Measurements from ENCODE around the gene GPC3. TPM values are rescaled to one million over a fixed set of nuclear protein-coding genes. Genes with fewer than 3 reads are reported as not detected.

Gene GPC3
- total RNA-seq, 1 experiment from 2014 or later = 5.7 TPM

DNA sequence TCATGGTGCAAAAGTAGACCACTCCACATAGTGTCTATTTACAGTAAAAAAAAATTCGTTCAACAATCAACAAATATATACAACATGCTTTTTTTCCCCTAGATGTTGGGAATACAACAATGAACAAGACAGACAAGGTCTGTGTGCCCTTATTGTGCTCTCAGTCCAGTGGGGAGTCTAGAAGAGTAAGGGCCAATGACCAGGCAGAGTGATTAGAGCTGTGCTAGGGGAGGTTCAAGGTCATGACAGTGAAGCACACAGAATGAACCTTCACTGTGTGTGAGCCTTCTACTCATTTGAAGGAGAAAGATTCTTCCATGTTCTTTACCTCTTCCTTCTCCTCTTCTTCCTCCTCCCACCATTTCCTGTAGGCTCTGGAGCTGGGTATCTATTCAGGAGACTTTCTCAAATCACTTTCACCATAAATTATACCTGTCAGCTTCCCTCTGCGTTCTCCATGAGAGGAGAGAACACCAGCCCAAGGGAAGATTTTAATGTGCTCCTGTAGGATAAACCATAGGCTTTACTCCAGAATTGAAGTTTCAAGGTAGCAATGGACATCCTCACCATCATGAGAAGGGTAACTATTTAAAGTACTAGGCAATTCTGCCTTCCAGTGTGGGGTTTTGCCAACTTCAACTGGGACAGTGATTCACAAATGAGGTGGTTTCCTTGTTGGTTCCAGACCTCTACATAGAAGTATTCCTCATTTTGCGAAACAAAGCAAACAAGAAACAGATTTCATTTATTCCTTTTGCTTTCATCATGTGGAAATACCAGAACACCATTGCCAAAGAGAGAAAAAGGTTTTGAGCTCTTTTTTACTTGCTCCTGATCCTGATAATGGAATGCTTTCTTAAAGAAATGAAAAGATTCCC is 323.2 kb downstream of the GPC3 start:
- Histone ChIP-seq H3K4me3 (no peak overlapping the region), H3K27ac (no peak overlapping the region), H3K4me1 (replicated peaks) (peaks cover under 1% of the 10 kb centered on the region; the same call in 1 of the 2 replicates), H3K9me3 (replicated peaks) (no peaks in the 10 kb centered on the region), H3K36me3 (no peaks in the 10 kb centered on the region), H3K27me3 (replicated peaks) (no peaks in the 10 kb centered on the region)
- DNase-seq (ENCODE audit: low read depth in 1 of 2, low spot score in 2 of 2) = no peak

DNA sequence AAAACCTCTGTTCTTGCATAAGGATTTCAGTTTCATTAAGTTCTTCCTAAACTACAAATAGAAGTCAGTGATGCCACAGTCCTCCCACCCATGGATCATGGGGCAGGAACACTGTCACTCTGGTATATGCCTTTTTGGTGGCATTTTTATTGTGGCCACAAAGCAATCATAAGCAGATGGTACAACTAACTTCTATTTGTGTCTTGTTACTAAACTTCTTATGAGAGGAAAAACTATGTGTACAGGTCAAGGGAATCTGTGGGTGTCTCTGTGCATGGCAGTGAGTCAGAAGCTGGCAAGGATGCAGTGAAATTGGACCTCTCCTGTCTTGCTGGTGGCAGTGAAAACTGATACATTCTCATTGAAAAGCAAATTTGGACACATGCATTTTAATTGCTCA is 325.1 kb downstream of the GPC3 start:
- no peak overlapping the region for H3K27ac ChIP-seq
- no peaks in the 10 kb centered on the region for H3K9me3 ChIP-seq (replicated peaks)
- no peak for DNase-seq (ENCODE audit: low read depth in 1 of 2, low spot score in 2 of 2)

DNA sequence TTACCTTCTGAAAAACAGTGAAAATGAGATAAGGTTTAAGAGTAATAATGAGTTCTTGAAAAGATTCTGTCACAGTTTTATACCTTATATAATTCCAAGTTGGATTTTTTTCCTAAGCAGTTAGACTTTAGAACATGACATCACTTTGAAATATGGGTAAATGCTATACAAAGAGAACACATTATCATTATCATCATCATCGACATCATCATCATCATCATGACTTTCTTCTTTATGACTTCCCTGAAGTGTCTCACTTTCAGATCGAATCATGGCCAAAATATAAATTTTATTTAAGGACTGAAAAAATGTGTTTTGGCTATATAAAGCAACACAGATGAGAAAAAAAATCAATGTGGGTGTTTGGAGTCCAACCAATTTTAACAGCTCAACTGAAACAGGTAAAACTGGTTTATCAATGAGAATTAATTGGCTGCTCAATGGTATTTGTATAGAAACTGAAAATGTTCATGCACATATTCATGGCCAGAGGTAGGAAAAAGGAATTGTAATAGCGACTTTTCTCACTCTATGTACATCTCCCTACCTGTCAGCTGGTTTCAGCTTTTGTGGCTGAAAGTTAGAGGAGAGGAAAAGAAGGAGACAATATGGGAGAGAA is 327.0 kb downstream of the GPC3 start:
- H3K27me3 ChIP-seq (replicated peaks) = no peaks in the 10 kb centered on the region
- H3K4me3 ChIP-seq = no peak overlapping the region
- no peak for DNase-seq (ENCODE audit: low read depth in 1 of 2, low spot score in 2 of 2)
- H3K9me3 ChIP-seq (replicated peaks) = no peaks in the 10 kb centered on the region
- H3K36me3 ChIP-seq = no peaks in the 10 kb centered on the region
- peaks cover 26% of the 10 kb centered on the region for H3K4me1 ChIP-seq (replicated peaks)
- no peak overlapping the region for H3K27ac ChIP-seq

More for the DNA sequence above, 325.1 kb downstream of the GPC3 start:
- Histone ChIP-seq H3K4me3 (no peak overlapping the region), H3K27me3 (replicated peaks) (no peaks in the 10 kb centered on the region), H3K36me3 (no peaks in the 10 kb centered on the region), H3K4me1 (replicated peaks) (peaks cover 19% of the 10 kb centered on the region)

- H3K4me1 ChIP-seq (replicated peaks) = peaks cover 26% of the 10 kb centered on the region
- H3K9me3 ChIP-seq (replicated peaks) = no peaks in the 10 kb centered on the region
- DNase-seq (ENCODE audit: low read depth in 1 of 2, low spot score in 2 of 2) = peak in 1 of 2 experiments; percentile 31
- H3K27ac ChIP-seq = peak overlapping the region; percentile 12; the same call in 1 of the 2 replicates
- no peak overlapping the region for H3K4me3 ChIP-seq
- H3K27me3 ChIP-seq (replicated peaks) = no peaks in the 10 kb centered on the region
- no peaks in the 10 kb centered on the region for H3K36me3 ChIP-seq
Measured at GRCh38 chrX:133655275-133656265, 329.8 kb downstream of the GPC3 start.

GRCh38 chrX:133654811-133655210 is 330.6 kb downstream of the GPC3 start:
- Histone ChIP-seq H3K27me3 (replicated peaks) (no peaks in the 10 kb centered on the region), H3K27ac (peak overlapping the region; percentile 12; the same call in 1 of the 2 replicates), H3K36me3 (no peaks in the 10 kb centered on the region), H3K4me1 (replicated peaks) (peaks cover 26% of the 10 kb centered on the region), H3K4me3 (no peak overlapping the region), H3K9me3 (replicated peaks) (no peaks in the 10 kb centered on the region)
- no peak for DNase-seq (ENCODE audit: low read depth in 1 of 2, low spot score in 2 of 2)

DNA sequence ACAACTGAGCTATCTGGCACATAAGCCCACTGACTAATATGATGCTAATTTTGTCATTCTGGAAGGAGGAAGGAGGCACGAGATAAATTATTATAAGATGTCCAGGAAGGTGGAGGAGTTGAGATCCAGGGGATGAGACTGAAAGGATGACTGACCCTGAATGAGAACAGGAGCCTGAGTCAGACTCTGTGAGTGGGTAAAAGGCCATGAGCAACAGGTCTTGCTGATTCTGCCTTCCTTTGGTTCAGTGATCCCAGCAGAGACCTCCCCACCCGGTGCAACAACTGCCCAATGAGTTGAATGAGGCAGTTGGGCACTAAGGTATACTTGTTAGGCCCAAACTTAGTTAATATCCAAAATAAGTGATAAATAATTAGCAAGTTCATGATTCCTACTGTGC is 332.0 kb downstream of the GPC3 start:
- Histone ChIP-seq H3K4me1 (replicated peaks) (peaks cover 26% of the 10 kb centered on the region), H3K9me3 (replicated peaks) (no peaks in the 10 kb centered on the region), H3K27ac (no peak overlapping the region), H3K27me3 (replicated peaks) (no peaks in the 10 kb centered on the region), H3K36me3 (no peaks in the 10 kb centered on the region), H3K4me3 (no peak overlapping the region)
- no peak for DNase-seq (ENCODE audit: low read depth in 1 of 2, low spot score in 2 of 2)

- H3K27me3 ChIP-seq (replicated peaks) = no peaks in the 10 kb centered on the region
- H3K9me3 ChIP-seq (replicated peaks) = no peaks in the 10 kb centered on the region
- H3K27ac ChIP-seq = no peak overlapping the region
- no peak for DNase-seq (ENCODE audit: low read depth in 1 of 2, low spot score in 2 of 2)
- no peak overlapping the region for H3K4me3 ChIP-seq
- H3K36me3 ChIP-seq = no peaks in the 10 kb centered on the region
- peaks cover 26% of the 10 kb centered on the region for H3K4me1 ChIP-seq (replicated peaks)
Measured at GRCh38 chrX:133652185-133652584, 333.2 kb downstream of the GPC3 start.

GRCh38 chrX:133650239-133650638 is 335.2 kb downstream of the GPC3 start:
- DNase-seq (ENCODE audit: low read depth in 1 of 2, low spot score in 2 of 2) = no peak
- H3K4me1 ChIP-seq (replicated peaks) = peaks cover 6% of the 10 kb centered on the region
- H3K36me3 ChIP-seq = no peaks in the 10 kb centered on the region
- H3K27me3 ChIP-seq (replicated peaks) = no peaks in the 10 kb centered on the region
- no peak overlapping the region for H3K27ac ChIP-seq
- H3K4me3 ChIP-seq = no peak overlapping the region
- no peaks in the 10 kb centered on the region for H3K9me3 ChIP-seq (replicated peaks)

GRCh38 chrX:133649651-133650050 is 335.7 kb downstream of the GPC3 start:
- no peaks in the 10 kb centered on the region for H3K9me3 ChIP-seq (replicated peaks)
- no peak overlapping the region for H3K4me3 ChIP-seq
- H3K36me3 ChIP-seq = no peaks in the 10 kb centered on the region
- 0 out of 2 replicates have a peak, but pooled peaks cover under 1% of the 10 kb centered on the region for H3K4me1 ChIP-seq (replicated peaks)
- H3K27me3 ChIP-seq (replicated peaks) = no peaks in the 10 kb centered on the region
- no peak for DNase-seq (ENCODE audit: low read depth in 1 of 2, low spot score in 2 of 2)
- no peak overlapping the region for H3K27ac ChIP-seq

DNA sequence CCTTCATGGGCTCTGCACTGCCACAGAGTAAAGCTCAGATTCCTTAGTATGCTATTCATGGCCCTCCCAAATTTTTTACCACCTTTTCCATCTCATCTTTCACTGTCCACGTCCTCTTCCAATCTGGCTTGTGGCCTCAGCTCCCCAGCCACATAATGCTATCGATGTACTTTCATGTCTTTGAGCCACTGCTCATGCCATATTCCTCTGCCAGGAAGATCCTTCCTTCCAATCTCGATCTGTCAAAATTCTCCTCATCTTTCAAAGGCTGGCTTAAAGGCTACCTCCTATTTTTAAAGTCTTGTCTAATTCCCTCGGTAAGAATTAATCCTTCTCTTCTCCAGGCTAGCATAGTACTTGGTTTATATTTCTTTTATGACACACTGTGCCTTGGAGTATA is 336.8 kb downstream of the GPC3 start:
- no peaks in the 10 kb centered on the region for H3K27me3 ChIP-seq (replicated peaks)
- no peaks in the 10 kb centered on the region for H3K36me3 ChIP-seq
- DNase-seq (ENCODE audit: low read depth in 1 of 2, low spot score in 2 of 2) = no peak
- no peaks in the 10 kb centered on the region for H3K9me3 ChIP-seq (replicated peaks)
- H3K4me1 ChIP-seq (replicated peaks) = no peaks in the 10 kb centered on the region
- no peak overlapping the region for H3K27ac ChIP-seq
- no peak overlapping the region for H3K4me3 ChIP-seq

DNA sequence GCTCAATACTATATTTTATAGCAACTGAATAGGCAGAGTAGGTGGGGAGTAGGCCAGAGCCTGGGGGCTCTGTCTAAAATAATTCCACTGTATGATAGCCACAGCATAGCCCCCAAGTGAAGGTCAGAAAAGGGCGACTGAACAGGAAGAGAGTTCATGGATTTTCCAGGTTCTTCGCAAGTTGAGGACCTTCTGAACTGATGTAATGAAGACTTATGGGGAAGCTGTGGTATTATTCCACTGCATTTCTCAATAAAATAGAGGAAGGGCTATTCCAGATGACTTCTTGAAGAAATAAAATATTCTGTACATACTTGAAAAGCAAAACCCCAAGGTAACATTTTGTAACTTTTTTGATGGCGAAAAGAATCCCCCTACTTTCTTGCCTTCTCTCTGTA is 338.7 kb downstream of the GPC3 start:
- H3K4me1 ChIP-seq (replicated peaks) = no peaks in the 10 kb centered on the region
- DNase-seq (ENCODE audit: low read depth in 1 of 2, low spot score in 2 of 2) = no peak
- no peaks in the 10 kb centered on the region for H3K36me3 ChIP-seq
- H3K4me3 ChIP-seq = no peak overlapping the region
- no peak overlapping the region for H3K27ac ChIP-seq
- H3K27me3 ChIP-seq (replicated peaks) = no peaks in the 10 kb centered on the region
- H3K9me3 ChIP-seq (replicated peaks) = no peaks in the 10 kb centered on the region

DNA sequence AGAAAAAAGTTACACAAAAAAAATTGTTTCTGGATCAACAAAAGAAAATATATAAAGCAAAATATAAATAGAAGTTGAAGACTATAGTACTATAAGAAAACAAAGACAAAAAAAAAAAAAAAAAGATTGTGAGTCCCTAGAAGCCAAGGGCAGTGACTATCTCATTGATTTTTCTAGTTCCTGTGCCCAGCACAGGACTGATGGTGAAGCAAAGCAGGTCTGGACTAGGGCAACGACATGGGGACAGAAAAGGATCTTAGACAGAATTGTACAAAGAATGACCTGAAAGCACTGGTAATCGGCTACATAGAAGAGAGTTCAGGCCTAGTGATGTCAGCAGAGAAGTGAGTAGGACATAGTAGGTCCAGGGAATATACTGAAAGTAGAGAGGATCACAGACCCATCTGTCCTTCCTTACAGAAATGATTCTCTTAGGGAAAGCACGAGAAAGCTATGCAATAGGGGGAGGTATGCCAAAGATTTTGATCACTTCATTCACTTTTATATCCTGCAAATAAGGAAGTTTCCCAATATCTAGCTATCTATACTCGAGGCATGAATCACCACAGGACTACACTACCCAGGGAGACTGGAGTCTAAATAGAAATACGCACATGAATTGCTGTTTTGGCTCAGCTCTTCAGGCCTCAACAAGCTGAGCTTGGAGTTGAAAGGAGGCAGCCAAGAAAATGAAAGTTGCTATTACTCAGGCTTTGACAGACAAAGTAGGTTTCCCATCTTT is 339.2 kb downstream of the GPC3 start:
- no peak for DNase-seq (ENCODE audit: low read depth in 1 of 2, low spot score in 2 of 2)
- Histone ChIP-seq H3K4me1 (replicated peaks) (peaks cover 3% of the 10 kb centered on the region; the same call in 1 of the 2 replicates), H3K27me3 (replicated peaks) (no peaks in the 10 kb centered on the region), H3K9me3 (replicated peaks) (no peaks in the 10 kb centered on the region), H3K4me3 (no peak overlapping the region), H3K36me3 (no peaks in the 10 kb centered on the region), H3K27ac (no peak overlapping the region)

DNA sequence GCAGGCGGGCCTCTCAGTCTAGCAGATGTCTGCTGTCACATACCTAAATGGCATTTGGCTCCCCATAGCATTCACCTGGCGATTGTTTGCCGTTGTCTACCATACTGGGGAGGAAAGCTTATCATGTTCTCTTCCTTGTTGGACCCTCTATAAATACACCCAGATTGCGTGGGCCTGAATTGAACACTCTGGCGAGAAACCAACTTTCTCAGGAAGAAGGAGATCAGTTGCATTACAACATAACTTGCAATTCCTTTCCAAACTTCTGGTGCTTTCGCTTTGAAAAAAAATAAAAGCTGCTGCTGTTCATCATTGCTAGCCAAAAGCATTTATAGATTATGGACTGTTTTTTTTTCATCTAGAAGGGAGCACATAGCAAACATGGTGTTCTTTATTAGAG is 340.1 kb downstream of the GPC3 start:
- Histone ChIP-seq H3K27ac (no peak overlapping the region), H3K9me3 (replicated peaks) (no peaks in the 10 kb centered on the region), H3K4me3 (no peak overlapping the region), H3K4me1 (replicated peaks) (peaks cover 12% of the 10 kb centered on the region), H3K27me3 (replicated peaks) (no peaks in the 10 kb centered on the region), H3K36me3 (no peaks in the 10 kb centered on the region)
- no peak for DNase-seq (ENCODE audit: low read depth in 1 of 2, low spot score in 2 of 2)
